Astrocyte (in vitro differentiated cells and primary cell): Measurements from ENCODE around the gene FOXA1. TPM values are rescaled to one million over a fixed set of nuclear protein-coding genes. Genes with fewer than 3 reads are reported as not detected.
"Not testable (repeated sequence)": the region's sequence is repeated elsewhere in the genome, so short reads cannot be mapped to it uniquely, and the experiment has no call there.

Experiments used
- DNase-seq: peaks from one replicate; pipeline ENCODE4 v3.0.0-alpha.2; 2010; ENCODE audit warnings: low read depth
- FAIRE-seq: peaks from 2 replicates; lab custom pipeline; 2011; peaks lifted over from hg19 to GRCh38; lab: Jason Lieb, UNC
- H2AFZ ChIP-seq: 2 replicates; pipeline ENCODE4 v1.6.0; 2012; ENCODE audit warnings: low read depth, low read length, inconsistent platforms
- H3K27ac ChIP-seq: 2 replicates; pipeline ENCODE4 v1.5.1; 2011; ENCODE audit warnings: low read depth, low read length, inconsistent platforms
- H3K27me3 ChIP-seq: 2 replicates; pipeline ENCODE4 v1.6.0; 2011; ENCODE audit warnings: low read length, inconsistent platforms; ENCODE audit not compliant: insufficient read depth
- H3K36me3 ChIP-seq: 2 replicates; pipeline ENCODE4 v1.5.1; 2011; ENCODE audit warnings: low read length, inconsistent platforms; ENCODE audit not compliant: insufficient read depth
- H3K4me1 ChIP-seq: 2 replicates; pipeline ENCODE4 v1.5.1; 2011; ENCODE audit warnings: low read length, inconsistent platforms; ENCODE audit not compliant: insufficient read depth
- H3K4me2 ChIP-seq: 2 replicates; pipeline ENCODE4 v1.6.0; 2012; ENCODE audit warnings: low read length, inconsistent platforms
- H3K4me3 ChIP-seq: 2 replicates; pipeline ENCODE4 v1.5.1; 2011; ENCODE audit warnings: low read depth, mild to moderate bottlenecking, low read length, inconsistent platforms; ENCODE audit not compliant: insufficient read depth
- H3K79me2 ChIP-seq: 2 replicates; pipeline ENCODE4 v1.6.0; 2012; ENCODE audit warnings: mild to moderate bottlenecking, low read length, inconsistent platforms; ENCODE audit not compliant: insufficient read depth
- H3K9ac ChIP-seq: 2 replicates; pipeline ENCODE4 v1.6.0; 2012; ENCODE audit warnings: mild to moderate bottlenecking, low read length, inconsistent platforms
- H3K9me3 ChIP-seq: 2 replicates; pipeline ENCODE4 v1.5.1; 2012; ENCODE audit warnings: low read depth, mild to moderate bottlenecking, low read length, inconsistent platforms; ENCODE audit not compliant: insufficient read depth
- H4K20me1 ChIP-seq: 2 replicates; pipeline ENCODE4 v1.6.0; 2012; ENCODE audit warnings: low read length, inconsistent platforms; ENCODE audit not compliant: insufficient read depth
- H3K27ac Mint-ChIP-seq: one replicate; pipeline ENCODE4 v1.8.0; 2021; ENCODE audit warnings: mild to moderate bottlenecking, mixed read lengths; ENCODE audit not compliant: unreplicated experiment
- H3K27me3 Mint-ChIP-seq: one replicate; pipeline ENCODE4 v1.8.0; 2021; ENCODE audit warnings: low read depth, mixed read lengths; ENCODE audit not compliant: unreplicated experiment
- H3K36me3 Mint-ChIP-seq: one replicate; pipeline ENCODE4 v1.8.0; 2021; ENCODE audit warnings: low read depth, mixed read lengths; ENCODE audit not compliant: unreplicated experiment
- H3K4me1 Mint-ChIP-seq: one replicate; pipeline ENCODE4 v1.8.0; 2021; ENCODE audit warnings: low read depth, mixed read lengths; ENCODE audit not compliant: unreplicated experiment
- H3K4me3 Mint-ChIP-seq: one replicate; pipeline ENCODE4 v1.8.0; 2021; ENCODE audit warnings: mild to moderate bottlenecking, moderate library complexity, mixed read lengths; ENCODE audit not compliant: unreplicated experiment
- H3K9me3 Mint-ChIP-seq: one replicate; pipeline ENCODE4 v1.8.0; 2021; ENCODE audit warnings: mild to moderate bottlenecking, mixed read lengths; ENCODE audit not compliant: unreplicated experiment
- CTCF ChIP-seq: IDR thresholded peaks from 2 replicates; pipeline ENCODE4 v1.5.1; 2011; ENCODE audit warnings: low read depth, mild to moderate bottlenecking, inconsistent platforms, low read length, moderate library complexity; ENCODE audit not compliant: insufficient read depth
- EZH2 ChIP-seq: IDR thresholded peaks from 2 replicates; pipeline ENCODE4 v1.6.1; 2012; ENCODE audit warnings: mild to moderate bottlenecking, low read length, inconsistent platforms; ENCODE audit not compliant: insufficient read depth
- total RNA-seq: library from RNA; stranded (reverse); gene quantifications from 2 replicates; pipeline ENCODE4 v1.2.1, GENCODE V29; 2021

Gene FOXA1
- total RNA-seq, 1 donor from 2014 or later = 0.11 TPM

GRCh38 chr14:37558740-37559139 is 36.3 kb downstream of the FOXA1 start:
- H3K4me2 ChIP-seq = no peak overlapping the region
- Mint-ChIP-seq H3K27ac (no peak overlapping the region), H3K27me3 (no peaks in the 10 kb centered on the region), H3K9me3 (peaks cover 12% of the 10 kb centered on the region), H3K4me1 (peaks cover 1% of the 10 kb centered on the region), H3K36me3 (peaks cover 3% of the 10 kb centered on the region), H3K4me3 (no peak overlapping the region)
- H3K27me3 ChIP-seq = no peaks in the 10 kb centered on the region
- H3K4me1 ChIP-seq = peaks cover 3% of the 10 kb centered on the region
- H3K79me2 ChIP-seq = no peaks in the 10 kb centered on the region
- H3K36me3 ChIP-seq = no peaks in the 10 kb centered on the region
- TF ChIP-seq EZH2 (no peak), CTCF (no peak)
- no peak overlapping the region for H3K4me3 ChIP-seq
- H4K20me1 ChIP-seq = no peaks in the 10 kb centered on the region
- DNase-seq (no peak), FAIRE-seq (no peak)
- H2AFZ ChIP-seq = no peak overlapping the region
- H3K27ac ChIP-seq = no peak overlapping the region
- no peak overlapping the region for H3K9ac ChIP-seq
- H3K9me3 ChIP-seq = no peaks in the 10 kb centered on the region

- not testable (repeated sequence) for H3K27ac ChIP-seq, H3K9me3 ChIP-seq, FAIRE-seq, H3K27ac Mint-ChIP-seq, H3K4me1 ChIP-seq, DNase-seq, H3K4me2 ChIP-seq, H4K20me1 ChIP-seq, H3K9ac ChIP-seq, H3K36me3 ChIP-seq, H2AFZ ChIP-seq, H3K4me1 Mint-ChIP-seq, H3K4me3 Mint-ChIP-seq, H3K36me3 Mint-ChIP-seq, H3K4me3 ChIP-seq, H3K27me3 ChIP-seq, H3K27me3 Mint-ChIP-seq, H3K79me2 ChIP-seq
- peaks cover 12% of the 10 kb centered on the region for H3K9me3 Mint-ChIP-seq
These were observed 39.5 kb downstream of the FOXA1 start for GRCh38 chr14:37555596-37555995.

GRCh38 chr14:37553935-37554550 is 41.0 kb downstream of the FOXA1 start:
- Mint-ChIP-seq H3K36me3 (peaks cover 3% of the 10 kb centered on the region), H3K27me3 (no peaks in the 10 kb centered on the region), H3K4me3 (no peak overlapping the region), H3K9me3 (peaks cover 12% of the 10 kb centered on the region), H3K27ac (no peak overlapping the region), H3K4me1 (peaks cover 1% of the 10 kb centered on the region)
- Histone ChIP-seq H3K4me1 (no peaks in the 10 kb centered on the region), H2AFZ (no peak overlapping the region), H3K27ac (no peak overlapping the region), H3K79me2 (no peaks in the 10 kb centered on the region), H3K4me3 (no peak overlapping the region), H3K9me3 (no peaks in the 10 kb centered on the region), H3K36me3 (no peaks in the 10 kb centered on the region), H3K9ac (no peak overlapping the region), H4K20me1 (no peaks in the 10 kb centered on the region), H3K27me3 (no peaks in the 10 kb centered on the region), H3K4me2 (no peak overlapping the region)
- no peak for FAIRE-seq
- TF ChIP-seq EZH2 (no peak), CTCF (no peak)
- DNase-seq = no peak
